ENCODE measurements around the gene ZNF638.

GRCh38 chr2:71482055-71482454, 150.5 kb downstream of the ZNF638 start:
- TF ChIP-seq POLR2AphosphoS5 (IDR thresholded peaks at IDR 0.05; ENCODE audit: low read depth, low read length) (no peak), TAF1 (IDR thresholded peaks at IDR 0.05; ENCODE audit: borderline replicate concordance, insufficient read depth, low read length) (no peak)
